MM.1S (cell line): ENCODE data around the gene CTSD.

Experiments used
- CTCF ChIP-seq: fragments of 300-600 bp; sonication (generic); IDR thresholded peaks from 2 replicates; pipeline ENCODE4 v1.5.1; 2016; ENCODE audit warnings: antibody characterized with exemption, low read length, mixed read lengths
- EZH2 ChIP-seq: fragments of 300-600 bp; sonication (generic); optimal IDR thresholded peaks from 2 replicates; pipeline ENCODE3; 2017; ENCODE audit warnings: low read depth, mild to moderate bottlenecking, antibody characterized with exemption, low read length, mixed read lengths

- no peak for TF ChIP-seq CTCF
- no peak for TF ChIP-seq EZH2
Measured at GRCh38 chr11:1755692-1756561, 7.8 kb downstream of the CTSD start.
